ENCODE results near the gene PAX5.

GRCh38 chr9:37030611-37030939 lies 3.5 kb downstream of the PAX5 start:
- TF ChIP-seq CTCF (conservative IDR thresholded peaks at IDR 0.05; ENCODE audit: low read length) (no peak), EZH2phosphoT487 (IDR thresholded peaks at IDR 0.05; ENCODE audit: borderline replicate concordance, low read depth, low read length) (no peak)
